Measurements from ENCODE around the gene SOWAHA.

SOWAHA gene

GRCh38 chr5:132822650-132823480, 9.8 kb downstream of the SOWAHA start:
- no peak for TF ChIP-seq EZH2 (optimal IDR thresholded peaks at IDR 0.05; ENCODE audit: low read depth, low read length)
- TF ChIP-seq EZH2phosphoT487 (IDR thresholded peaks at IDR 0.05; ENCODE audit: low read length): no peak
- no peak for TF ChIP-seq CTCF (IDR thresholded peaks at IDR 0.05; ENCODE audit: low read length)
- H3K79me2 ChIP-seq (ENCODE audit: low read length): no peaks in the 10 kb centered on the region
- H3K9ac ChIP-seq (ENCODE audit: low read length): no peak overlapping the region
- no peak overlapping the region for H3K4me3 ChIP-seq (ENCODE audit: low read length)
- no peak overlapping the region for H2AFZ ChIP-seq (ENCODE audit: low read length)
- H3F3A ChIP-seq (ENCODE audit: insufficient read depth, low read length): no peaks in the 10 kb centered on the region
- H4K20me1 ChIP-seq (ENCODE audit: insufficient read depth, low read length): no peaks in the 10 kb centered on the region
- H3K9me3 ChIP-seq (replicated peaks; ENCODE audit: insufficient read depth, low read length): no peaks in the 10 kb centered on the region
- H3K27ac ChIP-seq (ENCODE audit: low read length): no peak overlapping the region
- H3K36me3 ChIP-seq (replicated peaks; ENCODE audit: insufficient read depth, low read length): no peaks in the 10 kb centered on the region
- no peak overlapping the region for H3K4me2 ChIP-seq (ENCODE audit: low read depth, low read length)
- no peaks in the 10 kb centered on the region for H3K4me1 ChIP-seq (ENCODE audit: low read length)
- H3K27me3 ChIP-seq (replicated peaks; ENCODE audit: insufficient read depth, low read length): no peaks in the 10 kb centered on the region
- no peak for DNase-seq
- no peaks in the 10 kb centered on the region for H3K9me2 ChIP-seq (replicated peaks; ENCODE audit: insufficient read depth, low read length)

GRCh38 chr5:132823481-132824050, 10.5 kb downstream of the SOWAHA start:
- Histone ChIP-seq H3F3A (ENCODE audit: insufficient read depth, low read length) (no peaks in the 10 kb centered on the region), H3K9me3 (replicated peaks; ENCODE audit: insufficient read depth, low read length) (no peaks in the 10 kb centered on the region), H3K27me3 (replicated peaks; ENCODE audit: insufficient read depth, low read length) (no peaks in the 10 kb centered on the region), H3K4me2 (ENCODE audit: low read depth, low read length) (no peak overlapping the region), H3K9me2 (replicated peaks; ENCODE audit: insufficient read depth, low read length) (no peaks in the 10 kb centered on the region), H4K20me1 (ENCODE audit: insufficient read depth, low read length) (no peaks in the 10 kb centered on the region), H3K79me2 (ENCODE audit: low read length) (no peaks in the 10 kb centered on the region), H3K4me3 (ENCODE audit: low read length) (no peak overlapping the region), H3K36me3 (replicated peaks; ENCODE audit: insufficient read depth, low read length) (no peaks in the 10 kb centered on the region), H3K4me1 (ENCODE audit: low read length) (no peaks in the 10 kb centered on the region), H2AFZ (ENCODE audit: low read length) (no peak overlapping the region), H3K9ac (ENCODE audit: low read length) (no peak overlapping the region), H3K27ac (ENCODE audit: low read length) (no peak overlapping the region)
- no peak for TF ChIP-seq EZH2 (optimal IDR thresholded peaks at IDR 0.05; ENCODE audit: low read depth, low read length)
- TF ChIP-seq EZH2phosphoT487 (IDR thresholded peaks at IDR 0.05; ENCODE audit: low read length): no peak
- TF ChIP-seq CTCF (IDR thresholded peaks at IDR 0.05; ENCODE audit: low read length): no peak
- no peak for DNase-seq

- Histone ChIP-seq H3K9me3 (replicated peaks; ENCODE audit: insufficient read depth, low read length) (no peaks in the 10 kb centered on the region), H3K9ac (ENCODE audit: low read length) (no peak overlapping the region), H3K27ac (ENCODE audit: low read length) (no peak overlapping the region), H4K20me1 (ENCODE audit: insufficient read depth, low read length) (no peaks in the 10 kb centered on the region), H3K79me2 (ENCODE audit: low read length) (peaks cover under 1% of the 10 kb centered on the region), H3K27me3 (replicated peaks; ENCODE audit: insufficient read depth, low read length) (no peaks in the 10 kb centered on the region), H3F3A (ENCODE audit: insufficient read depth, low read length) (no peaks in the 10 kb centered on the region), H3K4me3 (ENCODE audit: low read length) (no peak overlapping the region), H3K36me3 (replicated peaks; ENCODE audit: insufficient read depth, low read length) (no peaks in the 10 kb centered on the region), H2AFZ (ENCODE audit: low read length) (no peak overlapping the region), H3K4me1 (ENCODE audit: low read length) (no peaks in the 10 kb centered on the region), H3K9me2 (replicated peaks; ENCODE audit: insufficient read depth, low read length) (no peaks in the 10 kb centered on the region), H3K4me2 (ENCODE audit: low read depth, low read length) (no peak overlapping the region)
- DNase-seq: no peak
- TF ChIP-seq CTCF (IDR thresholded peaks at IDR 0.05; ENCODE audit: low read length) (no peak), EZH2 (optimal IDR thresholded peaks at IDR 0.05; ENCODE audit: low read depth, low read length) (no peak), EZH2phosphoT487 (IDR thresholded peaks at IDR 0.05; ENCODE audit: low read length) (no peak)
Observed at GRCh38 chr5:132824426-132824825, 11.3 kb downstream of the SOWAHA start.
